ENCODE measurements around the gene KCNAB1. TPM values are rescaled to one million over a fixed set of nuclear protein-coding genes. Genes with fewer than 3 reads are reported as not detected.

The KCNAB1 gene
- total RNA-seq, 1 donor from 2014 or later = 0.21 TPM

GRCh38 chr3:156433138-156433537, 312.8 kb downstream of the KCNAB1 start:
- H3K4me3 Mint-ChIP-seq (ENCODE audit: unreplicated experiment) = no peak overlapping the region
- peaks cover 1% of the 10 kb centered on the region for H3K36me3 Mint-ChIP-seq (ENCODE audit: unreplicated experiment)
- H3K9me3 Mint-ChIP-seq (ENCODE audit: unreplicated experiment) = peaks cover 8% of the 10 kb centered on the region
- no peaks in the 10 kb centered on the region for H3K4me1 Mint-ChIP-seq (ENCODE audit: unreplicated experiment)
- H3K27ac Mint-ChIP-seq (ENCODE audit: unreplicated experiment) = no peak overlapping the region
- no peak for DNase-seq (ENCODE audit: extremely low spot score, unreplicated experiment)
- no peak for TF ChIP-seq CTCF (IDR thresholded peaks at IDR 0.05)
- H3K27me3 Mint-ChIP-seq (ENCODE audit: unreplicated experiment) = peaks cover 36% of the 10 kb centered on the region

- no peak for DNase-seq (ENCODE audit: extremely low spot score, unreplicated experiment)
- Mint-ChIP-seq H3K4me3 (ENCODE audit: unreplicated experiment) (no peak overlapping the region), H3K27me3 (ENCODE audit: unreplicated experiment) (peaks cover 36% of the 10 kb centered on the region), H3K9me3 (ENCODE audit: unreplicated experiment) (peaks cover 8% of the 10 kb centered on the region), H3K36me3 (ENCODE audit: unreplicated experiment) (peaks cover 1% of the 10 kb centered on the region), H3K4me1 (ENCODE audit: unreplicated experiment) (no peaks in the 10 kb centered on the region), H3K27ac (ENCODE audit: unreplicated experiment) (no peak overlapping the region)
- no peak for TF ChIP-seq CTCF (IDR thresholded peaks at IDR 0.05)
Measured at GRCh38 chr3:156433910-156434309, 313.5 kb downstream of the KCNAB1 start.

- Mint-ChIP-seq H3K9me3 (ENCODE audit: unreplicated experiment) (peaks cover 8% of the 10 kb centered on the region), H3K27me3 (ENCODE audit: unreplicated experiment) (peaks cover 38% of the 10 kb centered on the region)
- DNase-seq (ENCODE audit: extremely low spot score, unreplicated experiment) = no peak
Measured at GRCh38 chr3:156434921-156435320, 314.5 kb downstream of the KCNAB1 start.

GRCh38 chr3:156443079-156443478, 322.7 kb downstream of the KCNAB1 start:
- H3K36me3 Mint-ChIP-seq (ENCODE audit: unreplicated experiment) = no peaks in the 10 kb centered on the region
- TF ChIP-seq CTCF (IDR thresholded peaks at IDR 0.05) = no peak
- peaks cover 27% of the 10 kb centered on the region for H3K27me3 Mint-ChIP-seq (ENCODE audit: unreplicated experiment)
- H3K27ac Mint-ChIP-seq (ENCODE audit: unreplicated experiment) = no peak overlapping the region
- DNase-seq (ENCODE audit: extremely low spot score, unreplicated experiment) = no peak
- H3K9me3 Mint-ChIP-seq (ENCODE audit: unreplicated experiment) = no peaks in the 10 kb centered on the region
- H3K4me1 Mint-ChIP-seq (ENCODE audit: unreplicated experiment) = no peaks in the 10 kb centered on the region
- no peak overlapping the region for H3K4me3 Mint-ChIP-seq (ENCODE audit: unreplicated experiment)

More at GRCh38 chr3:156434921-156435320, 314.5 kb downstream of the KCNAB1 start:
- no peak overlapping the region for H3K27ac Mint-ChIP-seq (ENCODE audit: unreplicated experiment)
- no peak overlapping the region for H3K4me3 Mint-ChIP-seq (ENCODE audit: unreplicated experiment)
- TF ChIP-seq CTCF (IDR thresholded peaks at IDR 0.05) = no peak
- peaks cover 1% of the 10 kb centered on the region for H3K36me3 Mint-ChIP-seq (ENCODE audit: unreplicated experiment)
- no peaks in the 10 kb centered on the region for H3K4me1 Mint-ChIP-seq (ENCODE audit: unreplicated experiment)

GRCh38 chr3:156445117-156446090, 325.0 kb downstream of the KCNAB1 start:
- peaks cover 24% of the 10 kb centered on the region for H3K27me3 Mint-ChIP-seq (ENCODE audit: unreplicated experiment)
- DNase-seq (ENCODE audit: extremely low spot score, unreplicated experiment) = no peak
- no peaks in the 10 kb centered on the region for H3K4me1 Mint-ChIP-seq (ENCODE audit: unreplicated experiment)
- no peaks in the 10 kb centered on the region for H3K9me3 Mint-ChIP-seq (ENCODE audit: unreplicated experiment)
- TF ChIP-seq CTCF (IDR thresholded peaks at IDR 0.05) = no peak
- no peaks in the 10 kb centered on the region for H3K36me3 Mint-ChIP-seq (ENCODE audit: unreplicated experiment)
- no peak overlapping the region for H3K4me3 Mint-ChIP-seq (ENCODE audit: unreplicated experiment)
- no peak overlapping the region for H3K27ac Mint-ChIP-seq (ENCODE audit: unreplicated experiment)

Measured in osteocyte (in vitro differentiated cells).